Measurements from ENCODE around the gene KL.

Gene KL

GRCh38 chr13:33006134-33006533, 10.1 kb upstream of the KL start:
- no peak for DNase-seq

DNA sequence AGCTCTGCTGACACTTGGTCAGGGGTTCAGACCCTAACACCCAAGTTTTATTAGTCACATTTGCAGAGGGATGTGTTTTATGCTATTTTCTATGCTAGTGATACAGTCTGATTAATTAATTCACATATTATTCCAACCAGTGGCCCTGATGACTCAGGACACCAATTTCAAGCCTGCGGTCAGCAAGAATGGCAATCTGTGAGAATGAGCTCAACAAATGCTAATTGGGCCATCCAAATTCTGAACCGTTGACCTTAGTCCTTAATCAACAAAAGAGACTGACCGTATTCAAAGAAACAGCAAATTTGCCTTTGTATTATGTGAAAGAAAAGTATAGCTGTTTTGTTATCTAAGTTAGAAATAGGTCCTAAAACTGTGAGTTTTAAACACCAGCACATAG, 9.6 kb upstream of the KL start:
- DNase-seq = no peak

DNA sequence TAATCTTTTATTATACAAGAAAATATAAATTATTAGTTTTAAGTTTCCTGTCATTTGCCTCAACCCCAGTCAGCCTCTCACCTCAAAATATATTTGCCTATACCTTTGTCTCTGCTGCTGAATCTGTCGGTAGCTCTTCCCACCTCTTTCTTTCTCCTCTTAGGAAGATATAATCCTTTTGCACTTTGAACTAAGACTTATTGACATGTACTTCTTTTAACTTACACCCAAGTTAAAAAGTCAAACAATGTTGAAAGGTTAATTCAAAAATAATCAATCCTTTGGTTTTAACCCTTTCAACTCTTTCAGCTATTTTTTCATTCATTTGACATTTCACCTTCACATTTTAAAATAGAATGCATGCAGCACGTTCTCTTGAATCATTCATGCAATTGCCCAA, 9.0 kb upstream of the KL start:
- no peak for DNase-seq

DNA sequence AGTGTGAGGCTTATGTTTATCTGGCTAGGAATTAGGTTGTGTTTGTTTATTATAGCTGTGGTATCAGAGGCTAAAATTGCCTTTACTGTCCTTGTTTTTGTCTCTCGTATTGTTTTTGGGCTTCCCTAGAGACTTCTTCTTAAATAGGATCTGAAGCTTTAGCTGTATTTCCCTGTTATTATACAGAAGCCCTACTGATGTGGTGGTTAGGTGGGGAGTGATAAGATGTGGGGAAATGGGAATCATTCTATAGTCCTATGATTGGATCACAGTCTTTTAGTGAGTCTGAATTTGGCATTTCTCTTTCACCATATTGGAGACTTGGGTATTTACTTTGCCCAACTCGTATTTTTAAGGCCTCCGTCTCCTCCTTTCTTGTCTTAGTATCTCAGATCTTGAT, 8.3 kb upstream of the KL start:
- DNase-seq = no peak

GRCh38 chr13:33008946-33009722, 7.1 kb upstream of the KL start:
- no peak for DNase-seq

DNA sequence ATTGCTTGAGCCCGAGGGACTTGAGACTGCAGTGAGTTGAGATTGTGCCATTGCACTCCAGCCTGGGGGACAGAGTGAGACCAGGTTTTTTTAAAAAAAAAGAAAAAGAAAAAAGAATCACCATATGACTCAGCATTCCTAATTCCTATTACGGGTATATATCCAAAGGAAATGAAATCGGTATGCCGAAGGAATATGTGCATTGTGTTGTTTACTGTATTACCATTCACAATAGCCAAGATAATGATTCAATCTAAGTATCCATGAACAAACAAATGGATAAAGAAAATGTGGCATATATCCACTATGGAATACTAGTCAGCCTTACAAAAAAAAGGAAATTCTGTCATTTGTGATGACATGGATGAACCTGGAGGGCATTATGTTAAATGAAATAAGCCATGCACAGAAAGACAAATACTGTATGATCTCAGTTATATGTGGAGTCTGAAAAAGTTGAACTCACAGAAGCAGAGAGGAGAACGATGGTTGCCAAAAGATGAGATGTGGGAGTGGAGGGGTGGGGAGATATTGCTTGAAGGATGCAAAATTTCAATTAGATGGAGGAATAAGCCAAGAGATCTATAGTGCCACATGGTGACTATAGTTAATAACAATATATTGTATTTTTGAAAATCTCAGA, 4.3 kb upstream of the KL start:
- DNase-seq = no peak

- no peak for DNase-seq
Measured at GRCh38 chr13:33014291-33014690, 1.9 kb upstream of the KL start.

DNA sequence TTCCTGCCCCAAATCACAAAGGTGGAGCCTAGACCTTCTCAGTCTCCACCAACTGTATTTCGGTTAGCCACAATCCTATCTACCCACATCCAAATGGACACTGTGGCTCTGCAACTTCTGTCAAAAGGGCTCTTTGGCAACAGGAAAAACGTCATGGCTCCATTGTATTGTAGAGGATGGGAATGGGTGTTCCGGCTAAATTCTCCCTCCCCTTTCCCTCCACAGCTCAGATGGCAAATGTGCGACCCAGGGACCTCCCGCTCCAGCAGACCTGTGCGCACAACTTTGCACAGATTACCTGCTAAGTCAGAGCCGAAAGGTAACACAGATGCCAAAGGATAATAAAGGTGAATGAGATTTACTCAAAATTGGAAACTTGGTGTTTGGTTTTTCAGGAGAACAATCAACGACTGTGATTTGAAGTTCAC, 968 bp upstream of the KL start:
- DNase-seq = no peak

GRCh38 chr13:33015791-33016323, 366 bp upstream of the KL start:
- DNase-seq = no peak

- no peak for DNase-seq
Measured at GRCh38 chr13:33017323-33017929, 1.2 kb downstream of the KL start.

- no peak for DNase-seq
Measured at GRCh38 chr13:33018886-33019285, 2.7 kb downstream of the KL start.

DNA sequence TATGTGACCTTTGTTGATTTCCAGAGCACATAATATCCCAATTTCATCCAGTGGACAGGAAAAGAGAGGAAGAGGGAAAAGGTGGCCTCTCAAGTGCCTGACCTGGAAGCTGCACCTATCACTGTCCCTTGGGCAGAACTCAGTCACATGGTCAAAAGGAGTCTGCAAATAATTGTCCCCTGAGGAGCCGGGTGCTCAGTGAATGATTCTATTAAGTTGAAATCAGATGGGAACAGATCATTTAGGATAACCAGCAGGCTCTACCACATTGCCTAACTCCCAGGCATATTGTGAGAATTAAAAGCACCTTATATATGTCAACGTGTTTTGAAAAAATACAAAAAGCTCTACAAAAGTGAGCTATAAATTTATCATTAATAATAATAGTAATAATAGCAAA, 6.8 kb downstream of the KL start:
- DNase-seq = no peak

- DNase-seq = no peak
Measured at GRCh38 chr13:33025220-33025744, 9.1 kb downstream of the KL start.

- DNase-seq = no peak
Measured at GRCh38 chr13:33026489-33027152, 10.4 kb downstream of the KL start.

GRCh38 chr13:33028620-33029019, 12.4 kb downstream of the KL start:
- no peak for DNase-seq

DNA sequence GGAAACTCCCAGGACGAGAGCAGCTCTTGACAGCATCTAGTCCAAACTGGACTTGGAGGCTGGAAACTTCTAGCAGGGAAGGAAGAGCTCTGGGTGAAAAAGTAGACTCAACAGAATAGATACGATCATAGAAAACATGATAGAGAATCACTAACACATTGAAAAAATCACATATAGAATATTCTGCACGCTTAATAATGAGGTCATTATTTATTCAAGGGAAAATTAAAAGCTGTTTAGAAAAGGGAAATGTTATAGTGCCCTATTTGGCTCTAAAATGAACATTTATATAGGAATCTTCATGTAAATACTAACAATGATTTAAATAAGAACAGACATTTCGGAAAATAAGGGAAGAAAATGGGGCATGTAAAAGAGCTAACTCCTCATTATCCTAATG, 15.1 kb downstream of the KL start:
- DNase-seq = no peak

GRCh38 chr13:33032037-33032625, 15.9 kb downstream of the KL start:
- no peak for DNase-seq

- no peak for DNase-seq
Measured at GRCh38 chr13:33033051-33033812, 17.0 kb downstream of the KL start.

GRCh38 chr13:33033986-33034385, 17.8 kb downstream of the KL start:
- DNase-seq = no peak

DNA sequence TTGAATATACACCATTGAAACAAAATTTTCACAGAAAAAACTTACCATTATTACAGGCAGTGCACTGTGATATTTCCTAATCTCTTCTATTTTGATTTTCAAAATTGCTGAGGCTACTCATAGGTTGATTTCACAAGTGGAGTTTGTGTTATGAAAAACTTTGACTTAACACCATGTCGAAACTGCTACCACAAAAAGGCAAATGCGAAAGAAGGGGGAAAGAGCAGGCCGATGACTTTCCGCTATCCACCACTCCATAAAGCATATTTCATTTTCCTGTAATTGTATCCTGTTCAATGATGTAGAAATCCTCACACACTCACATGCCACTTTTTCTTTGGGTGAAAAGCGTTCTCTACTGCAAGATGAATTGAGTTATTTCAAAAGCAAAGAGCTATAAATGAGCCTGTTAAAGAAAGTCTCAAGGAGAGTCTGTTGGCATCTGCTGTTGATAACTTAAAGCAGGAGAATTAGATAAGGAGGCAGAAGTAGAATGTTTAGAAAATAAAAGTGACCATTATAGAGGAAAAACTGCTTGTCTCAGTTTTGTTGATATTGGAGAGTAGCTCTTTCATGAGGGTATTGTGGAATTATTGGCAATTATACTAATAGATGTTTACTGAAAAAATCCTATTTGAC, 18.8 kb downstream of the KL start:
- no peak for DNase-seq

- DNase-seq = no peak
Measured at GRCh38 chr13:33037673-33038072, 21.4 kb downstream of the KL start.

DNA sequence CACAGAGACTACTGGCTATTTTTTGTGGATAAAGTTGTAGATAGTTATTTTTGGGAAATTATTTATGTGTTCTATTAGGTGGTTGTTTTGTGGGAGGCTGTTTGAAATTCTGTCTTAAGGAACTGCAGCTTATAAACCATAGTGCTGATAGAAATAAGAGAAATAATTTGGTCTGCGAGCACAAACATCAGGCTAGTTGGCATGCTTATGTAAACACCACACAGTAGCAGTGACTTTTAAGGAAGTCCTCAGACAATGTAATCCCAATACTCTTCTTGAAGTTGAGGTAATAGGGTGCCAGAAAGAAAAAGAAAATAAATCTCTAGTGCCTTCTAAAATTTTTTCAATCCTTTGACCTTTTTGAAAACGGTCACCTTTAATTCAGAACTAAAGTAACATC, 23.9 kb downstream of the KL start:
- DNase-seq = no peak

Measured in GOT3 (cell line).